NAMALWA (cell line): Measurements from ENCODE around the gene STARD6.
"Not testable (repeated sequence)": the region's sequence is repeated elsewhere in the genome, so short reads cannot be mapped to it uniquely, and the experiment has no call there.

Experiments used
- DNase-seq: peaks from one replicate; pipeline ENCODE4 v3.0.0-alpha.2; 2015; ENCODE audit warnings: low spot score

STARD6 gene

DNA sequence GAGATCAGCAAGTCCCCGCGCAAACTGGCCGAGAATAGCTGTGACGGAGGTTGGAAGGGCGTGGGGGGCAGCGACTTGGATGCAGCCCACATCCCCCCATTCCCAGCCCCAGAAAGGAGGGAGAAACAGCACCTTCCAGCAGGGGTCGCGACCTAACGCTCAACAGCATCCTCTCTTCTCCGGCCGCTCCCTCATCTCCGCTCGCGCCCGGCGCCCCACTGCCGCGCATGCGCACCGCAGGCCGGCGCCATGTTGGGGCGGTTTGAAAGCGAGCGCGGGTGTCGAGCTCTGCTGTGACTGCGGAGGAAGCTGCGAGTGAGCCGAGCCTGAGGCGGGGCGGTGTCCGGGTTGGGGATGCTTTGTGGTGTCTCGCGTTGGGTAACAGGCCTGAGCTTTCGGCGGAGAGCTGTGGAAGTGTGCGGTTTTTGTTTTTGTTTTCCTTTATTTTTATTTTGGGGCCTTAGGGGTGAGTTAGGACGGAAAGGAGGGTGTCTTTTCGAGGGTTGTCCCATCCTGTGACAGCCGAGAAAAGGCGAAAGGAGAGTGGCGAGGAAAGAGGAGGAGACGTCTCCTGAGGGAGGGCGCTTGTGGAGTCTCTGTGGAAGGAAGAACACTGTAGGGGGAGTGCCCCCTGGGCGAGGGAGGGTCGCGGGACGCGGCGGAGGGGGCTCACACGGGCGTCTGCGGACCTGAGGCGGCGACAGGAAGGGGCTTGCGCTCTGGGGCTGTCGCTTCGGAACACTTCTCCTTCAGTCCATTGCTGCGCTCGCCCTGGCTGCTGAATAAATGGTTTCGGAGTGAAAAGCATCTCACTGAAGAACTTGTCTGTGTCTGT is at the start of gene STARD6, which contains the start of gene C18orf54:
STARD6 (minus strand) TSS at position 199 of the 835 bp plus-strand sequence. CDS start 3,285 bp downstream, outside the sequence.
C18orf54 (plus strand) TSS at position 247 of the 835 bp plus-strand sequence. CDS start 2,667 bp downstream, outside the sequence.
- peak; percentile 99 for DNase-seq

DNA sequence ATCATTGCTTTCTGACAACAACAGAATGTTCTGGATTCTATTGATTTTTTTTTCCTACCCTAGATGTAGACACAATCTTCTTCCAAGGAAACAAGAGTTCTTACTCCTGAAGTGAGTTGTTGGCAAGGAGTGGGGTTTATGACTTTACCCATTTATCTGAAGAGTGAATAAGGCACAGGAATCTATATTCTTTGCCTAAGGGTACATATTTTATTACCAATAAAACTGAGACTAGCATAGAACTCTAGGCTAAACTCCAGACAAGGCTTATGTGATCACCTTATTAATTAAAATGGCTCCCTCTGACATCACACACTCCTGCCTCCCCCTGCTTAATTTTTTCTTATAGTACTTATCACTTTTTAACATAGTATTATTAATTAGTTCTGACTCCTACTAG is 47.6 kb upstream of the STARD6 start:
- DNase-seq = no peak

- DNase-seq = no peak
Measured at GRCh38 chr18:54396760-54397159, 39.1 kb upstream of the STARD6 start.

- no peak for DNase-seq
Measured at GRCh38 chr18:54393648-54394294, 36.1 kb upstream of the STARD6 start.

GRCh38 chr18:54392543-54393023 is 34.9 kb upstream of the STARD6 start:
- peak; percentile 93 for DNase-seq

DNA sequence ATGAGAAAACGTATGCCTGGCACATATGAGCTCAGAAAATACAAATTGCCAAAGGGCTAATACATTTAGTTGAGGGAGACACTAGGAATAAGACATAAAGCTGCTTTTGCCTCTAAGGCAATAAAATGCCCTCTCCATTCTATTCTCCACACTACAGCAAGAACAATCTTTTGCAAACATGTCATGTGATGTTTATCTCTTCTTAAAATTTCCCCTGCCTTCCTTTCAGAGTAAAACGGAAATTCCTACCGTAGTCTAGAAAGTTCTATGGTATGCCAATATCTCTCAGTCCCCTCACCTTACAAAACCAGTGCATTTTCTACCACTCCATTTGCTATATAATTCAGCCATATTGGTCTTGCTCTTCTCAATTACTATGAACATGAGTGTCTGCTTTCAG is 33.2 kb upstream of the STARD6 start:
- no peak for DNase-seq

DNA sequence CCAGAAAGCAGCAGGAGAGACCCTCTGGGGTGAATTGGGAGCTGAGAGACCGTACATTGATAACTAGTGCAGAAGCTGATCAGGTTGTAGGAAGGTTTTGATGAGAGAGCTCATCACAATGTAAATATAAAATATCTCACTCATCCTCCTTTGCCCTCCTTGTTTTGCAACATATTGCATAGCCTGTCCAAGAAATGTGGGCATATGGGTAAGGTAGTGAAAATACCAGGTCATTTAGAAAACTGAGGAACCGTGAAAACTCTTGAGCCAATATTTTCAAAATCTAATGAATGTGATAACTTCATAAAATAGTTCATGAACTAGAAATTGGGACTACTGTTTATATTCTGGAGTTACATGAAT is 31.5 kb upstream of the STARD6 start:
- DNase-seq = no peak

- peak; percentile 46 for DNase-seq
Measured at GRCh38 chr18:54388203-54389142, 30.8 kb upstream of the STARD6 start.

DNA sequence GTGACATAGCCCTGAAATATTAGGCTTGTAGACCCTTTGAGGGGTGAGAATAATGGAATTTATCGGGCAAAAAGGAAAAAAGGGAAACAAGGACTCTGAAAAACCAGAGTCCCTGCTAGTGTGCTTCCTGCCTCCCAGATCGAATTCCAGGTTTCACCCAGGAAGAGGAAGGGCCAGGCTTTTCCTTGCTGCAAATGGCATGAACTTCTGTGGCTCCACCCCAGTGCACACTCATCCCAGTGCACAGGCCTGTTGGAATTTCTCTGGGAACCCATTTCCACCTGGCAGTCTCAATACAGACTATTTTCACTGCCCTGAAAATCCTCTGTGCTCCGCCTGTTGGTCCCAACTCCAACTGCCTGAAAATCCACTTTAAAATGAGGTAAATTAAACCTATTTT is 30.0 kb upstream of the STARD6 start:
- no peak for DNase-seq

DNA sequence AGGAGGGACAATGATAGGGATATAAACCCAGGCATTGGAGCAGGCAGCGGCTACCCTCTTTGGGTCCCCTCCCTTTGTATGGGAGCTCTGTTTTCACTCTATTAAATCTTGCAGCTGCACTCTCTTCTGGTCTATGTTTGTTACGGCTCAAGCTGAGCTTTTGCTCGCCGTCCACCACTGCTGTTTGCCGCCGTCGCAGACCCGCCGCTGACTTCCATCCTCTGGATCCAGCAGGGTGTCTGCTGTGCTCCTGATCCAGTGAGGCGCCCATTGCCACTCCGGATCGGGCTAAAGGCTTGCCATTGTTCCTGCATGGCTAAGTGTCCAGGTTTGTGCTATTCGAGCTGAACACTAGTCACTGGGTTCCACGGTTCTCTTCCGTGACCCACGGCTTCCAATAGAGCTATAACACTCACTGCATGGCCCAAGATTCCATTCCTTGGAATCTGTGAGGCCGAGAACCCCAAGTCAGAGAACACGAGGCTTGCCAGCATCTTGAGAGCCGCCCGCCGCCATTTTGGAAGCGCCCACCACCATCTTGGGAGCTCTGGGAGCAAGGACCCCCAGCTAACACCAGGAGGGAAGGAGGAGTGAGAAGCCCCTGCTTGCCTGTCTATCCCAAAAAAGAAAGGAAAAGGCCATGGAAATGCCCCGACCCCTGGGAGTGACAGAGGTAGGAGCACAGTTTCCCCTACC is 29.3 kb upstream of the STARD6 start:
- DNase-seq = not testable (repeated sequence)

GRCh38 chr18:54386043-54386442 is 28.4 kb upstream of the STARD6 start:
- DNase-seq = no peak

DNA sequence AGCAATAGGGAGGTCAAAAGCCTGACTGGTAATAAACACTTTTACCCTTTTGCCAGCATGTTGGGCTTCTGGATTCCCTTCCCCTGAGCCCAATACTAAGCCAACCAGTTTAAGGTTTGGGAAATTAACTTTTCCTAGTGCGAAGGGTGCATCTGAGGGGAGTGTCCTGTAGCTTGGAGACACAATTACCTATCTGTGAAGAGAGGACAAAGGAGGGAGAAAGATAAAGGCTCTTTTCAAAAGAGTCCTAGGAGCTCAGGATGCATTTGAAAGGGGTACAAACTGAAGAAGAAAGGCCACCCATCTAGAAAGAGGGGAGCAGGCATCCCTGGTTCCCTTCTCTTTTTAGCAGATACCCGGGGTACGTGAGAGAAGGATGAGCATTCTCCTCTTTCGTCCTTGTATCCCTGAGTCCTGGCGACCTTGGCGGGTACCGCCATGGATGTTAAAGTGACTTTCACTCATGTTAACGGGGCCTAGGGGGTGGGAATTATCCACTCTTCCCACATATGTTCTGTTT is 25.1 kb upstream of the STARD6 start:
- DNase-seq = no peak

GRCh38 chr18:54382076-54382475 is 24.4 kb upstream of the STARD6 start:
- DNase-seq = no peak

DNA sequence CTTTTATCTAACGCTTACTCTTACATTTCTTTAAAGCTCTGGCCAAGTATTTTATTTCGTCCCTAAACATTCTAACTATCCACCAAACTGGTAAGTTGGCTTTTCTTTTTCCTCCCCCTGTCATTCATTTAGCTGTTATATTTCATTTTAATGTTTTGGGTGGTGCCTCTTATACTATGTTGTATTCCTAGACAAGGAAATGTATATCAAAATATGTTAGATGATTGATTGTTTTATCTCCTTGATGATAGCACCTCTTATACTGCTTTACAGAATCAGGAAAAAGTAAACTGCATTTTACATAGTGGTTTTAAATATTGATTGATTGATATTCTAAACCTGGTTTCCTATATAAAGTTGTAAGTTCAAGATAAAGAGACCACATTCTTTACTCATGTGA is 24.0 kb upstream of the STARD6 start:
- no peak for DNase-seq

GRCh38 chr18:54378057-54378456 is 20.4 kb upstream of the STARD6 start:
- DNase-seq = no peak

DNA sequence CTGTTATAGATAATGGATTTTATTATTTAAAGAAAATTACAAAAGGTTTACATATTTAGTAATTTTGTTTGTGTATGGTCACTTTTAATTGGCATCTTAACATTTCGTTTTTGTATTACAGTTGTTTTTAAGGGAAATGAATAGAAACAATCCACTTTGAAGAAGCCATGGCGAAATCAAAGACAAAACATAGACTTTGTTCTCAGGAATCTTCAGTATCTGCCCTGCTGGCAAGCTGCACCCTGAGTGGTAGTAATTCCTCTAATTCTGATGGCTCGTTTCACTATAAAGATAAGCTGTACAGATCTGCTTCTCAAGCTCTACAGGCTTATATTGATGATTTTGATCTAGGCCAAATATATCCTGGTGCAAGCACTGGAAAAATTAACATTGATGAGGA is 2.7 kb upstream of the STARD6 start:
- no peak for DNase-seq

DNA sequence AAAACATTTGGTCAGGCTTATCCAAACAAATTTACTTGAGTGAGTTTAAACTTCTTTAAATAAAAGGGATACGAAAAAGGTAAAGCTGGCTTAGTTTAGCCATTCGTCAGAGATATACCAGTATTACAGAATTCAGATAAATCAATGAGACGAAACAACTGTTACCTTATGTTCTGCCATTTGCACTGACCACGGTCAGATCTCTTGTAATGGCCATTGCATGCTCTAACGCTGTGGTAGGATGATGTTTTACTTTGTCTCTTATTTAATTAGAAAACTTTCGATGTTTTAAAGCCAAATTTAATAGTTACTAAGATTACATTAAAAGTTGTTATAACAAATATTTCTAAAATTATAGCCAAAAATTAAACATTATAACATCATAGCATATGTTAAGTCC is 1.6 kb upstream of the STARD6 start:
- no peak for DNase-seq

DNA sequence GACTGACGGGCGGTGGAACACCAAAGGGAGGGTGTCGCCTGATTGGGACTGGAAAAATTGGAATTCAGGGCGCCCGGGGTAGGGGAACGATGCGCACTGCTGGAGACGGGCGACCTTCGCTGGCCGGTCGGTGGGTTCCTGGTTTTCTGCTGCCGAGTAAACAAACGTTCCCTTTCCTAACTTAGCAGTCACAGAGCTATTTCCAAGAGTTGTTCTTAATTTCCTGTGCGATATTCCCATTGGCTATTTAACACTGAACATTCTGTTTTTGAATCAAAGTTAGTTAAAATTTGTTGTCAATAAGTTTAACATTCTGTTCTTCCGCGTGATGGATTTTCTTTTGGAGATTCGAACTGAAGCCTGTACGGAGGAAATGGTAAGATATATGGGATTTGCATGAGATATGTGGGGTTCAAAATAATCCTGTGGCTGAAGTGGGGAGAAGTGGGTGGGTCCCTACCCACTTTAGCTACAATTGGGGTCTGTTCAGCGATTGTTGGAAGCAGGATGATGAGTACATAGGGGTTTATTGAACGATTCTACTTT is 910 bp upstream of the STARD6 start:
- no peak for DNase-seq

GRCh38 chr18:54357082-54357659 is 487 bp downstream of the STARD6 start:
- DNase-seq = no peak

DNA sequence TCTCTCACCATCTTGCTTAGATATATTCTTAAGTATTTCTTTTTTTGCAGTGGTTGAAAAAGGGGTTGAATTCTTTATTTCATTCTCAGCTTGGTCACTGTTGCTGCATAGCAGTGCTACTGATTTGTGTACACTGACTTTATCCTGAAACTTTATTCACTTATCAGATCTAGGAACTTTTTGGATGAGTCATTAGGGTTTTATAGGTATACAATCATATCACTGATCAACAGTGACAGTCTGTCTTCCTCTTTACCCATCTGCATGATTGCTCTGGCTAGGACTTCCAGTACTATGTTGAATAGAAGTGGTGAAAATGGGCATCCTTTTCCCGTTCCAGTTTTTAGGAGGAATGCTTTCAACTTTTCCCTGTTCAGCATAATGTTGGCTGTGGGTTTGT is 6.5 kb downstream of the STARD6 start:
- no peak for DNase-seq

DNA sequence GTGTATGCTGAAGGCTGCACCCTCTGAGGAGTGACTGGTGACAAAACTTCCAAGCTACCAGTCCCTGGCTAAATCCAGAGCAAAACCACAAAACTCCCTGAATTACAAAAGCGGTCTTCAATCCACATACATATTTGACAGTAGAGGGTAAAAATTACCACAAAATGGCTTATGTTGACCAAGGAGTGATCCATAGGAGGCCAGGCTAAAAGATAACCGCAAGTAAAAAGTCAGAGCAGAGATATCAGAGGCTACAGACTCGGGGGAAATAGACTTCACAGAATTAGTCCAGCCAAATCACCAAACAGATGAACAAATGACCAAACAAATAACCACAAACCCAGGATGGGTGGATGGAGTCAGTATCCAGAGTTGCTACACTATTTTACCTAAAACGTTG is 19.4 kb downstream of the STARD6 start:
- DNase-seq = no peak
